Measurements from ENCODE around the gene KAT2B. TPM values are rescaled to one million over a fixed set of nuclear protein-coding genes. Genes with fewer than 3 reads are reported as not detected.

The KAT2B gene
- total and polyA plus RNA-seq, 4 donors: 9.3 to 42.6 (median 17.3) TPM

DNA sequence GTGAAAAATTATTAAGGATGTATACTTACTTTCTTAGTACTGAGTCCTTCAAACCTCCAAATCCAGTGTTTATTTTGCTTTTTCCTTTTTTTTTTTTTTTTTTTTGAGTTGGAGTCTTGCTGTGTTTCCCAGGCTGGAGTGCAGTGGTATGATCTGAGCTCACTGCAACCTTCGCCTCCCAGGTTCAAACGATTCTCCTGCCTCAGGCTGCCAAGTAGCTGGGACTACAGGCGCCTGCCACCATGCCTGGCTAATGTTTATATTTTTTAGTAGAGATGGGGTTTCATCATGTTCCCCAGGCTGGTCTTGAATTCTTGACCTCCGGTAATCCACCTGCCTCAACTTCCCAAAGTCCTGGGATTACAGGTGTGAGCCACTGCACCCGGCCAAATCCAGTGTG lies 67.5 kb downstream of the KAT2B start:
- no peak for TF ChIP-seq CTCF (IDR thresholded peaks at IDR 0.05; ENCODE audit: control extremely low read depth, extremely low read depth)
- Histone ChIP-seq H3K9me3 (ENCODE audit: control insufficient read depth in 4 of 4, insufficient read depth in 3 of 4, low read length in 3 of 4) (no peaks in the 10 kb centered on the region), H3K27ac (ENCODE audit: low read depth in 1 of 2, low read length in 1 of 2) (no peak overlapping the region), H3K4me1 (ENCODE audit: control insufficient read depth in 5 of 5, insufficient read depth in 5 of 5, low read length in 5 of 5) (peaks cover 0 to 3% (median 0%) of the 10 kb centered on the region in 5 donors), H3K9ac (ENCODE audit: insufficient read depth in 1 of 2, low read length in 2 of 2) (no peak overlapping the region), H3K4me3 (no peak overlapping the region), H3K36me3 (ENCODE audit: control insufficient read depth in 4 of 4, insufficient read depth in 4 of 4, low read length in 4 of 4) (peaks cover 3 to 11% (median 4%) of the 10 kb centered on the region in 4 donors), H3K27me3 (ENCODE audit: control insufficient read depth in 3 of 3, insufficient read depth in 3 of 3, low read length in 2 of 3) (no peaks in the 10 kb centered on the region)
- 98% methylated on average over 5 of the region's 5 CpGs for WGBS, 2 donors
- no peak for ATAC-seq (ENCODE audit: insufficient read depth, low FRiP score)
- no peak for DNase-seq

- Histone ChIP-seq H3K36me3 (ENCODE audit: control insufficient read depth in 4 of 4, insufficient read depth in 4 of 4, low read length in 4 of 4) (peaks cover 3 to 11% (median 4%) of the 10 kb centered on the region in 4 donors), H3K9me3 (ENCODE audit: control insufficient read depth in 4 of 4, insufficient read depth in 3 of 4, low read length in 3 of 4) (no peaks in the 10 kb centered on the region), H3K4me3 (no peak overlapping the region), H3K4me1 (ENCODE audit: control insufficient read depth in 5 of 5, insufficient read depth in 5 of 5, low read length in 5 of 5) (peaks cover 0 to 3% (median 0%) of the 10 kb centered on the region in 5 donors), H3K27me3 (ENCODE audit: control insufficient read depth in 3 of 3, insufficient read depth in 3 of 3, low read length in 2 of 3) (no peaks in the 10 kb centered on the region), H3K9ac (ENCODE audit: insufficient read depth in 1 of 2, low read length in 2 of 2) (no peak overlapping the region), H3K27ac (ENCODE audit: low read depth in 1 of 2, low read length in 1 of 2) (no peak overlapping the region)
- DNase-seq (no peak), ATAC-seq (ENCODE audit: insufficient read depth, low FRiP score) (no peak)
- 60 to 63% methylated on average over 2 of the region's 2 CpGs for WGBS, 2 donors
- TF ChIP-seq CTCF (IDR thresholded peaks at IDR 0.05; ENCODE audit: control extremely low read depth, extremely low read depth): no peak
These were observed 68.6 kb downstream of the KAT2B start for GRCh38 chr3:20108869-20109268.

- no peaks in the 10 kb centered on the region for H3K27me3 ChIP-seq (ENCODE audit: control insufficient read depth in 3 of 3, insufficient read depth in 3 of 3, low read length in 2 of 3)
- no peak overlapping the region for H3K27ac ChIP-seq (ENCODE audit: low read depth in 1 of 2, low read length in 1 of 2)
- H3K4me3 ChIP-seq: no peak overlapping the region
- H3K4me1 ChIP-seq (ENCODE audit: control insufficient read depth in 5 of 5, insufficient read depth in 5 of 5, low read length in 5 of 5): peaks cover 0 to 3% (median 0%) of the 10 kb centered on the region in 5 donors
- no peak for DNase-seq
- no peaks in the 10 kb centered on the region for H3K9me3 ChIP-seq (ENCODE audit: control insufficient read depth in 4 of 4, insufficient read depth in 3 of 4, low read length in 3 of 4)
- TF ChIP-seq CTCF (IDR thresholded peaks at IDR 0.05; ENCODE audit: control extremely low read depth, extremely low read depth): no peak
- no peak for ATAC-seq (ENCODE audit: insufficient read depth, low FRiP score)
- H3K9ac ChIP-seq (ENCODE audit: insufficient read depth in 1 of 2, low read length in 2 of 2): no peak overlapping the region
- WGBS, 2 donors: 94 to 97% methylated on average over 5 of the region's 5 CpGs
- H3K36me3 ChIP-seq (ENCODE audit: control insufficient read depth in 4 of 4, insufficient read depth in 4 of 4, low read length in 4 of 4): peaks cover 3 to 18% (median 10%) of the 10 kb centered on the region in 4 donors
These were observed 70.6 kb downstream of the KAT2B start for GRCh38 chr3:20110826-20111225.

GRCh38 chr3:20111836-20112235 lies 71.6 kb downstream of the KAT2B start:
- Histone ChIP-seq H3K27ac (ENCODE audit: low read depth in 1 of 2, low read length in 1 of 2) (no peak overlapping the region), H3K4me3 (no peak overlapping the region), H3K36me3 (ENCODE audit: control insufficient read depth in 4 of 4, insufficient read depth in 4 of 4, low read length in 4 of 4) (peaks cover 11 to 23% (median 16%) of the 10 kb centered on the region in 4 donors), H3K9me3 (ENCODE audit: control insufficient read depth in 4 of 4, insufficient read depth in 3 of 4, low read length in 3 of 4) (no peaks in the 10 kb centered on the region), H3K9ac (ENCODE audit: insufficient read depth in 1 of 2, low read length in 2 of 2) (no peak overlapping the region), H3K27me3 (ENCODE audit: control insufficient read depth in 3 of 3, insufficient read depth in 3 of 3, low read length in 2 of 3) (no peaks in the 10 kb centered on the region), H3K4me1 (ENCODE audit: control insufficient read depth in 5 of 5, insufficient read depth in 5 of 5, low read length in 5 of 5) (peaks cover 0 to 3% (median 0%) of the 10 kb centered on the region in 5 donors)
- TF ChIP-seq CTCF (IDR thresholded peaks at IDR 0.05; ENCODE audit: control extremely low read depth, extremely low read depth): no peak
- WGBS, 2 donors: 87 to 93% methylated on average over 6 of the region's 6 CpGs
- ATAC-seq (ENCODE audit: insufficient read depth, low FRiP score) (no peak), DNase-seq (no peak)
